KMS-11 (cell line): ENCODE measurements around the gene OPN3.

Experiments used
- H2AFZ ChIP-seq: fragments of 200-600 bp; sonication (generic); 2 replicates; pipeline ENCODE4 v1.6.1; 2016; ENCODE audit warnings: antibody characterized with exemption, mixed run types, low read depth
- H3K27ac ChIP-seq: fragments of 200-600 bp; sonication (generic); 2 replicates; pipeline ENCODE4 v1.6.1; 2016; ENCODE audit warnings: mild to moderate bottlenecking, mixed run types
- H3K27me3 ChIP-seq: fragments of 200-600 bp; sonication (generic); 2 replicates; pipeline ENCODE4 v1.6.1; 2017; ENCODE audit warnings: mild to moderate bottlenecking, low read depth, mixed run types, moderate library complexity; ENCODE audit not compliant: insufficient read depth
- H3K36me3 ChIP-seq: fragments of 200-600 bp; sonication (generic); 2 replicates; pipeline ENCODE4 v1.6.1; 2017; ENCODE audit warnings: mild to moderate bottlenecking, mixed run types; ENCODE audit not compliant: insufficient read depth
- H3K4me1 ChIP-seq: fragments of 200-600 bp; sonication (generic); 2 replicates; pipeline ENCODE4 v1.6.1; 2016; ENCODE audit warnings: mild to moderate bottlenecking, low read depth, mixed run types; ENCODE audit not compliant: poor library complexity, severe bottlenecking
- H3K4me2 ChIP-seq: fragments of 200-600 bp; sonication (generic); 2 replicates; pipeline ENCODE4 v1.7.0; 2016; ENCODE audit warnings: mild to moderate bottlenecking, mixed run types
- H3K4me3 ChIP-seq: fragments of 200-600 bp; sonication (generic); IDR thresholded peaks from 2 replicates; pipeline ENCODE4 v1.6.1; 2017; ENCODE audit warnings: low read depth, low read length, mixed read lengths; ENCODE audit not compliant: insufficient read depth
- H3K79me2 ChIP-seq: fragments of 200-600 bp; sonication (generic); 2 replicates; pipeline ENCODE4 v1.6.1; 2016; ENCODE audit warnings: low read depth, mixed run types; ENCODE audit not compliant: insufficient read depth
- H3K9ac ChIP-seq: fragments of 200-600 bp; sonication (generic); 2 replicates; pipeline ENCODE4 v1.6.1; 2016; ENCODE audit warnings: mild to moderate bottlenecking, mixed run types
- H4K20me1 ChIP-seq: fragments of 200-600 bp; sonication (generic); 2 replicates; pipeline ENCODE4 v1.6.1; 2016; ENCODE audit warnings: mild to moderate bottlenecking, mixed run types; ENCODE audit not compliant: insufficient read depth
- CTCF ChIP-seq: fragments of 200-600 bp; sonication (generic); conservative IDR thresholded peaks from 2 replicates; pipeline ENCODE4 v1.6.1; 2017; ENCODE audit warnings: low read depth, mild to moderate bottlenecking, antibody characterized with exemption, low read length, moderate library complexity, mixed read lengths

Gene OPN3

GRCh38 chr1:241645199-241645598 lies 5.0 kb upstream of the OPN3 start:
- Histone ChIP-seq H3K9ac (no peak overlapping the region), H3K27me3 (no peaks in the 10 kb centered on the region), H2AFZ (no peak overlapping the region), H3K36me3 (no peaks in the 10 kb centered on the region), H3K4me3 (no peak overlapping the region), H3K4me2 (no peak overlapping the region), H3K79me2 (no peaks in the 10 kb centered on the region), H3K4me1 (peaks cover 7% of the 10 kb centered on the region), H3K27ac (no peak overlapping the region), H4K20me1 (no peaks in the 10 kb centered on the region)
- no peak for TF ChIP-seq CTCF

- H3K4me3 ChIP-seq = no peak overlapping the region
- H3K27ac ChIP-seq = no peak overlapping the region
Observed at GRCh38 chr1:241644259-241644658, 4.1 kb upstream of the OPN3 start.

GRCh38 chr1:241642593-241642944 lies 2.4 kb upstream of the OPN3 start:
- H3K36me3 ChIP-seq = no peaks in the 10 kb centered on the region
- no peak for TF ChIP-seq CTCF
- H3K79me2 ChIP-seq = peaks cover 19% of the 10 kb centered on the region
- no peaks in the 10 kb centered on the region for H3K27me3 ChIP-seq
- no peak overlapping the region for H3K4me3 ChIP-seq
- H3K4me2 ChIP-seq = no peak overlapping the region
- no peaks in the 10 kb centered on the region for H4K20me1 ChIP-seq
- H3K4me1 ChIP-seq = peaks cover 16% of the 10 kb centered on the region
- H3K9ac ChIP-seq = no peak overlapping the region
- H3K27ac ChIP-seq = no peak overlapping the region
- no peak overlapping the region for H2AFZ ChIP-seq

More at GRCh38 chr1:241644259-241644658, 4.1 kb upstream of the OPN3 start:
- Histone ChIP-seq H3K9ac (no peak overlapping the region), H3K27me3 (no peaks in the 10 kb centered on the region), H3K4me1 (peaks cover 7% of the 10 kb centered on the region), H3K36me3 (no peaks in the 10 kb centered on the region), H4K20me1 (no peaks in the 10 kb centered on the region), H2AFZ (no peak overlapping the region), H3K4me2 (no peak overlapping the region), H3K79me2 (peaks cover 2% of the 10 kb centered on the region; the same call in 1 of the 2 replicates)
- no peak for TF ChIP-seq CTCF

- Histone ChIP-seq H3K4me2 (no peak overlapping the region), H4K20me1 (no peaks in the 10 kb centered on the region), H3K4me1 (peaks cover 22% of the 10 kb centered on the region), H3K27ac (no peak overlapping the region), H3K9ac (no peak overlapping the region), H2AFZ (no peak overlapping the region), H3K36me3 (no peaks in the 10 kb centered on the region), H3K4me3 (no peak overlapping the region), H3K27me3 (no peaks in the 10 kb centered on the region), H3K79me2 (peaks cover 25% of the 10 kb centered on the region)
- no peak for TF ChIP-seq CTCF
Observed at GRCh38 chr1:241641773-241642592, 1.8 kb upstream of the OPN3 start.
